Activated CD4-positive, alpha-beta T cell treated with anti-CD3 and anti-CD28 coated beads for 36 hours (primary cell): ENCODE results near the gene SYNM. TPM values are rescaled to one million over a fixed set of nuclear protein-coding genes. Genes with fewer than 3 reads are reported as not detected.

Source experiments
- ATAC-seq: fragments of 200-7000 bp; cut with Tn5 transposase; one replicate; pipeline ENCODE4 v1.10.0; 2021; ENCODE audit warnings: mild to moderate bottlenecking, moderate library complexity
- CTCF ChIA-PET: fragments of 350-600 bp; sonication (Branson Sonifier 250); formaldehyde crosslinking; loops from one replicate; lab custom pipeline; 2021; ENCODE audit warnings: antibody characterized with exemption; lab: Charles Lee
- POLR2A ChIA-PET: fragments of 350-600 bp; sonication (Branson Sonifier 250); formaldehyde crosslinking; loops from one replicate; lab custom pipeline; 2021; ENCODE audit warnings: antibody characterized with exemption, inconsistent platforms; lab: Charles Lee
- DNase-seq: peaks from one replicate; pipeline ENCODE4 v3.0.0-alpha.2; 2020
- H3K27ac Mint-ChIP-seq: one replicate; pipeline ENCODE4 v1.8.0; 2021; ENCODE audit warnings: mixed read lengths
- H3K27me3 Mint-ChIP-seq: one replicate; pipeline ENCODE4 v1.8.0; 2021; ENCODE audit warnings: mixed read lengths
- H3K36me3 Mint-ChIP-seq: one replicate; pipeline ENCODE4 v1.8.0; 2021; ENCODE audit warnings: low read depth, mixed read lengths
- H3K4me1 Mint-ChIP-seq: one replicate; pipeline ENCODE4 v1.8.0; 2021; ENCODE audit warnings: mixed read lengths
- H3K4me3 Mint-ChIP-seq: one replicate; pipeline ENCODE4 v1.8.0; 2021; ENCODE audit warnings: mild to moderate bottlenecking, moderate library complexity, mixed read lengths
- H3K9me3 Mint-ChIP-seq: one replicate; pipeline ENCODE4 v1.8.0; 2021; ENCODE audit warnings: low read depth, mixed read lengths
- intact Hi-C, 2 experiments: fragments of 100-400 bp; cut with DNase I in 1 of 2; cut with micrococcal nuclease in 1 of 2; formaldehyde crosslinking; loops; one replicate each; pipeline versions ENCODE4 v1.14.2 to v1.15.1; 2022 to 2024; cut with DNase I, micrococcal nuclease
- total RNA-seq, 2 experiments: library from RNA; stranded (reverse); gene quantifications; one replicate each; pipeline ENCODE4 v1.2.3, GENCODE V29; 2021

SYNM gene
- total RNA-seq, 2 experiments from 2014 or later, result 0.09 to 0.14 TPM

DNA sequence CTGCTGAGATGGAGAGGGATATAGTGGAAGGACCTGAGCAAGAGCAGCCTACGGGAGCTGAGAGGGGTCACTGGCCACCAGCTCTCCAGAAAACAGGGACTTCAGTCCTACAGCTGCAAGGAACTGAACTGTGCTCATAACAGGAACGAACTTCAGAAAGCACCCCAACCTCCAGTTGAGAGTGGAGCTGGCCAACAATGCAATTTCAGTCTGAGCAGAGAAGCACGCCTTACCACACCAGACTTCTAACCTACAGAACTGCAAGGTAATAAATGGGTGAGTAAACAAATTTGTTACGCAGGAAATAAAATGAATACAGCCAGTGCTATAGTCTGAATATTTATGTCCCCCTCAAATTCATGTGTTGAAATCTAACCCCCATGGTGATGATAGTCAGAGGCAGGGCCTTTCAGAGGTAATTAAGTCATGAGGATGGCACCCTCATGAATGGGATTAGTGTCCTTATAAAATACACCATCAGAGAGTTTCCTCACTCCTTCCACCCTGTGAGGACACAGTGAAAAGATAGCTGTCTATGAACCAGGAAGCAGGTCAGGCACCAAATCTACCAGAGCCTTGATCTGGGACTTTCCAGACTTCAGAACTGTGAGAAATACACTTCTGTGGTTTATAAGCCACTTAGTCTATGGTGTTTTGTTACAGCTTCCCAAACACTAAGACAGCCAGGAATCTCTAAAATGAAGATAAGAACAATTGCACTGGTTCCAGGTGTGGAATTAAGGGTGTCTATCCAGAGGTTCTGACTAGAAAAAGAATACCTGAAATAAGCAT is 58.6 kb downstream of the SYNM start:
- H3K4me3 Mint-ChIP-seq, result no peak overlapping the region
- H3K27ac Mint-ChIP-seq, result no peak overlapping the region
- CTCF ChIA-PET, result interaction anchor here (1.0 kb wide), 1 partner anchor 10 kb away, joined by 3 read pairs; no protein-coding TSS in a partner anchor
- H3K9me3 Mint-ChIP-seq, result no peaks in the 10 kb centered on the region
- ATAC-seq (no peak), DNase-seq (no peak)
- POLR2A ChIA-PET, result no interaction called here
- no peaks in the 10 kb centered on the region for H3K27me3 Mint-ChIP-seq
- H3K4me1 Mint-ChIP-seq, result peaks cover 18% of the 10 kb centered on the region
- peaks cover 2% of the 10 kb centered on the region for H3K36me3 Mint-ChIP-seq
- intact Hi-C loops, result no loop called here

- Mint-ChIP-seq H3K4me1 (peaks cover 18% of the 10 kb centered on the region), H3K4me3 (no peak overlapping the region), H3K27ac (no peak overlapping the region), H3K36me3 (peaks cover 2% of the 10 kb centered on the region), H3K9me3 (no peaks in the 10 kb centered on the region), H3K27me3 (no peaks in the 10 kb centered on the region)
- CTCF ChIA-PET, result interaction anchor here (0.6 kb wide), 1 partner anchor 64 kb away, joined by 3 read pairs; no protein-coding TSS in a partner anchor
- POLR2A ChIA-PET, result no interaction called here
- DNase-seq (no peak), ATAC-seq (no peak)
- intact Hi-C loops, result no loop called here
Measured at GRCh38 chr15:99164119-99164518, 59.2 kb downstream of the SYNM start.

GRCh38 chr15:99165020-99165790 is 60.3 kb downstream of the SYNM start:
- CTCF ChIA-PET, result no interaction called here
- H3K36me3 Mint-ChIP-seq, result no peaks in the 10 kb centered on the region
- POLR2A ChIA-PET, result no interaction called here
- intact Hi-C loops, result no loop called here
- no peak for DNase-seq
- no peak overlapping the region for H3K27ac Mint-ChIP-seq
- no peak overlapping the region for H3K4me3 Mint-ChIP-seq
- peaks cover 18% of the 10 kb centered on the region for H3K4me1 Mint-ChIP-seq
- H3K9me3 Mint-ChIP-seq, result no peaks in the 10 kb centered on the region
- no peak for ATAC-seq
- H3K27me3 Mint-ChIP-seq, result no peaks in the 10 kb centered on the region

DNA sequence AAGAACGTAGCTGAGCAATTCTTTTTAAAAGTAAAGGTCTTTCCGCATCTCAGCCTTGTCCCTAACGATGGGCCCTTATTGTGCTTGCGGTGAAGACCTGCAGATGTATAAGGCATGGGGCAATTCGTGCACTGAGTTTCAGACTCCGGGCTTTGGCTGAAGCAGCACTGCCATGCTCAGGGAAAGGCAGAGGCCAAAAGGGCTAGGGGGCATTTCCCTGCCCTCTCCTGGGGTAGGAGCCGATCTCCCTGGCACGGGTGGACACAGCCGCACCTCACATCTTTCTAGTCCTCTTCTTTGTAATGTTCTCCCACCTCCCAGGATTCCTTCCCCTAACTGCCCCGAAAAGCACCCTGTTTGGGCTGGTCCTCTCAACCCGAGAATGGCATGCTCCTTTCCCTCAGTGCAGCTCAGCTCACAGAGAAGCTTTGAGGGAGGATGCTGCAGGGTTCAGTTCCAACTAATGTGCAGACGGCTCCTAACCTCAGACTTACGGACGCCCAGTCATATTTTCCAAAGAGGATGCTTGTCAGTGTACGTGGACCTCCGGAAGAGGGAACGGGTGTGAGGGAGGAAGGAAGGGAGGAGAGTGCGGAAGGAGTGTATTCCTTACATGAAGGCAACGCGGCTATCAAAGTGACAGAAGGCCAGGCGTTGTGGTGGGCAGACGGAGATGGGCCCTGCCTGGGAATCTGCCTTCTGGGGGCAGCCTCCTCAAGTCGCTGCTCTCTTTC is 61.2 kb downstream of the SYNM start:
- H3K27me3 Mint-ChIP-seq, result no peaks in the 10 kb centered on the region
- H3K4me3 Mint-ChIP-seq, result no peak overlapping the region
- intact Hi-C loops, result no loop called here
- CTCF ChIA-PET, result interaction anchor here (1.0 kb wide), 1 partner anchor 66 kb away, joined by 3 read pairs; no protein-coding TSS in a partner anchor
- no peaks in the 10 kb centered on the region for H3K9me3 Mint-ChIP-seq
- DNase-seq, result no peak
- POLR2A ChIA-PET, result no interaction called here
- peaks cover 18% of the 10 kb centered on the region for H3K4me1 Mint-ChIP-seq
- no peak overlapping the region for H3K27ac Mint-ChIP-seq
- no peak for ATAC-seq
- H3K36me3 Mint-ChIP-seq, result no peaks in the 10 kb centered on the region

DNA sequence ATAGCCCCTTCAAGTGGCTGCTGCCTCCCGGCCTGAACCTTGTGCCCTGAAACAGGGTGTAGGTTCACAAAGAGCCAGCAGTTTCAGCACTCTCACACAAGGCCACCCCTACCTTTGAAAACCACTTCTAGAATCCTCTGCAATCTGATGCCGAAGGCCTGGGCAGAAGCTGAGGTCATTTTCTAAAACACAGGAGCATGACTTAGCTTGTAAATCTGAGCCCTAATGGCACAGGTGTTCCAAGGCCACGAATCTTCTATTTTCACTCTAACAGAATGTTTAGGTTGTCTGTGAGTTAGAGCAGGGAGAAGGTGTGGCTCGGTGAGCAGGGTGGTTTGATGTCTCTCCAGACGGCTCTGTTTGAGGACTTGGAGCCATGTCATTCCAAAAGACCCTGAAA is 62.3 kb downstream of the SYNM start:
- intact Hi-C loops, result no loop called here
- Mint-ChIP-seq H3K27me3 (no peaks in the 10 kb centered on the region), H3K27ac (no peak overlapping the region), H3K4me3 (no peak overlapping the region), H3K36me3 (no peaks in the 10 kb centered on the region), H3K4me1 (peaks cover 18% of the 10 kb centered on the region), H3K9me3 (no peaks in the 10 kb centered on the region)
- no peak for ATAC-seq
- CTCF ChIA-PET, result interaction anchor here (1.0 kb wide), 1 partner anchor 67 kb away, joined by 3 read pairs; no protein-coding TSS in a partner anchor
- POLR2A ChIA-PET, result no interaction called here
- DNase-seq, result no peak

DNA sequence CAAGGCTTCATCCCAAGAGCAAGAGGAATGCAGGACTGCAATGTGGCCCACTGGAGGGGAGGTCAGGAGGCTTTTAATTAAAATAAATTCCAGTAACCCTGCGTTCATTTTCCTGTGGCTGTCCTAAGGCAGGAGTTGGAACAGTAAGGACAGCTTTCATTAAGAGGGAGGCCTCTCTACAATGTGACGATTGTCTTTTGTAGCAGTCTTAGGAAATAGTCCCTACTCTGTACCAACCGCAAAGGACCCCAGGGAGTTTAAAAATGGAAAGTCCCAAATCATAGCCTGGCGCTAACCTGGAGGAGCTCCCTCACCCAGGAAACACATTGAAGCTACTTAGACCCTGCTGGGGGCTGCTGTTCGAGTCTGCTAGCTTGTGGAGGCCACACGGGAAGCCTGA is 62.8 kb downstream of the SYNM start:
- H3K9me3 Mint-ChIP-seq, result no peaks in the 10 kb centered on the region
- no peak for DNase-seq
- no peak for ATAC-seq
- no peak overlapping the region for H3K4me3 Mint-ChIP-seq
- no peak overlapping the region for H3K27ac Mint-ChIP-seq
- POLR2A ChIA-PET, result no interaction called here
- peaks cover 18% of the 10 kb centered on the region for H3K4me1 Mint-ChIP-seq
- no peaks in the 10 kb centered on the region for H3K36me3 Mint-ChIP-seq
- H3K27me3 Mint-ChIP-seq, result no peaks in the 10 kb centered on the region
- intact Hi-C loops, result no loop called here
- CTCF ChIA-PET, result no interaction called here

DNA sequence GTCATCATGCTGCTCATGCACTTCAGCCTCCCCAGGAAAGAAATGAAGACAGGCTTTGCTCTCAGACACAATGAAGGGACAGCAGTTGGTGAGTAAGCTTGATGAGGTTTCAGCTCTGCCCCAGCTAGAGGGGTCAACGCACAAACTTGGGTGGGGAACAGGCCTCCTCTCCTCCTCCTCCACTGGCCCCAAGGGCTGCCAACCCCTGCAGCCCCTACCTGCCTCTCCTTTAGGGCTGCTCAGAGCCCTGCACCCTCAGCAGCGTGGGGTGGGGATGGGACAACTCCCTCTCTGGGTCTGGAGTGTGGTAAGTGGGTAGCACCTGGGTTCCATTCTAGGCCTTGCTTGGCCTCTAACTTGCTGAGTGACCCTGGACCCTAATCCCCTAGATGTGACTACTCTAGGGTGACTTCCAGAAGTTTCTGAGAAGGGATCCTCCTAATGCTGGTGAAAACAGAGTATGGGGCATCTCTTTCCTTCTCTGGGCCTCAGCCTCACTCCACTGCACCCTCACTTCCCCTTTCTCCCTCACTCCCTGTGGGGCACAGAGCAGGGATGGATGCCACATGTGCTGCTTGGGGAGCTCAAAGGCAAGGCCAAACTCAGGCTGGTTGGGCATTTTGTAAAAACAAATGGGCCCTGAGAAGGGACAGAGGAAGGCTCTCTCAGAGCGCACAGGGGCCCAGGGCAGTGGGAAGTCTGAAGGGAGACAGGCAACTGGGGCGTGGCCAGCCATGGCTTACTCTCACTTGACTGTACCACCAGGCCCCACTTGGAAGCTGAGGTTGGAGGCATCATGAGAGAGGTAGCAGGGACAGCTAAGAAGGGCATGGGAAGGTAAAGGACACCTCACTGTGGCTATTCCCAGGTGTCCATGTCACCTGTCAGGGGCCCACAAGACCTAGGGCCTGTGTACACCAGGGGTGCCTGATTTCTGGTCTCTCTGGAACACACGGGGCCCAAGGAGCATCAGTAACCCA is 64.0 kb downstream of the SYNM start:
- Mint-ChIP-seq H3K27ac (no peak overlapping the region), H3K4me3 (no peak overlapping the region), H3K4me1 (peaks cover 7% of the 10 kb centered on the region), H3K9me3 (no peaks in the 10 kb centered on the region), H3K36me3 (no peaks in the 10 kb centered on the region), H3K27me3 (no peaks in the 10 kb centered on the region)
- ATAC-seq (no peak), DNase-seq (no peak)
- POLR2A ChIA-PET, result no interaction called here
- intact Hi-C loops, result no loop called here
- CTCF ChIA-PET, result interaction anchor here (0.7 kb wide), 1 partner anchor 29 kb away, joined by 3 read pairs; no protein-coding TSS in a partner anchor

GRCh38 chr15:99169769-99170311 is 65.0 kb downstream of the SYNM start:
- no peaks in the 10 kb centered on the region for H3K36me3 Mint-ChIP-seq
- no peak overlapping the region for H3K4me3 Mint-ChIP-seq
- no peak overlapping the region for H3K27ac Mint-ChIP-seq
- no peaks in the 10 kb centered on the region for H3K27me3 Mint-ChIP-seq
- intact Hi-C loops, result no loop called here
- ATAC-seq, result no peak
- CTCF ChIA-PET, result interaction anchor here (0.7 kb wide), 1 partner anchor 30 kb away, joined by 3 read pairs; no protein-coding TSS in a partner anchor
- no peaks in the 10 kb centered on the region for H3K4me1 Mint-ChIP-seq
- H3K9me3 Mint-ChIP-seq, result no peaks in the 10 kb centered on the region
- DNase-seq, result no peak
- POLR2A ChIA-PET, result no interaction called here

DNA sequence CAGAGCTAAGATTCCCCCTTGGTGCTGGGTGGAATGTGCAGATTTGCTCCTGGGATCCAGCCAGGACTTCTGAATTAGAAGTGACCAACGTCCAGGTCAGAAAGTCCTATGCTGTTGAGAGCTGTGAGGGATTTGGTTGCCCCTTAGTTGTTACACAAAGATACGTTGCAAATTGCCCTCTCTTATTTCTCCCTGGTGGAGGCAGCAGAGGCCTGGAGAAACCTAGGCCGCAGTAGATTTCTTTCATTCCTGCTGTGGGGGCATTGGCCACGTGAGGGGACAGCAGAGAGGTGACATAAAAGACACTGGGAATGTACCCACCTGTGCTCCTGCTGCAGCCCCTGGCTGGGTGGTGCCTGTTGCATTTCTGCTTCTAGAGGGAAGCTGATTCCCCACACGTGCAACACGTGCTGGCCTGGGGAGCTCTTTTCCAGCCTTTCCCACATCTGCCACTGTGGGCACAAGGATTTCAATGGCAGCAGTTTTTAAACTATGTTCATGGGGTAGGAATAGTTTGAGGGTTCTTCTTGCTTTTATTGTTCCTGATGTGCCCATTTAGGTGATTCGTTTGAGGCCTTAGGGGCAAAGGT is 65.7 kb downstream of the SYNM start:
- intact Hi-C loops, result no loop called here
- CTCF ChIA-PET, result interaction anchor here (0.7 kb wide), 1 partner anchor 97 kb away, joined by 3 read pairs; no protein-coding TSS in a partner anchor
- Mint-ChIP-seq H3K36me3 (no peaks in the 10 kb centered on the region), H3K27me3 (no peaks in the 10 kb centered on the region), H3K4me3 (no peak overlapping the region), H3K9me3 (no peaks in the 10 kb centered on the region), H3K4me1 (no peaks in the 10 kb centered on the region), H3K27ac (no peak overlapping the region)
- DNase-seq (no peak), ATAC-seq (no peak)
- POLR2A ChIA-PET, result no interaction called here

- H3K4me1 Mint-ChIP-seq, result no peaks in the 10 kb centered on the region
- ATAC-seq (no peak), DNase-seq (no peak)
- no peaks in the 10 kb centered on the region for H3K9me3 Mint-ChIP-seq
- intact Hi-C loops, result no loop called here
- H3K4me3 Mint-ChIP-seq, result no peak overlapping the region
- no peaks in the 10 kb centered on the region for H3K27me3 Mint-ChIP-seq
- H3K36me3 Mint-ChIP-seq, result no peaks in the 10 kb centered on the region
- ChIA-PET CTCF (no interaction called here), POLR2A (no interaction called here)
- no peak overlapping the region for H3K27ac Mint-ChIP-seq
Measured at GRCh38 chr15:99172171-99172570, 67.3 kb downstream of the SYNM start.
